ENCODE data around the gene GZF1. TPM values are rescaled to one million over a fixed set of nuclear protein-coding genes. Genes with fewer than 3 reads are reported as not detected.

GZF1 gene
- total RNA-seq, 1 donor from 2014 or later, result 12.6 TPM

DNA sequence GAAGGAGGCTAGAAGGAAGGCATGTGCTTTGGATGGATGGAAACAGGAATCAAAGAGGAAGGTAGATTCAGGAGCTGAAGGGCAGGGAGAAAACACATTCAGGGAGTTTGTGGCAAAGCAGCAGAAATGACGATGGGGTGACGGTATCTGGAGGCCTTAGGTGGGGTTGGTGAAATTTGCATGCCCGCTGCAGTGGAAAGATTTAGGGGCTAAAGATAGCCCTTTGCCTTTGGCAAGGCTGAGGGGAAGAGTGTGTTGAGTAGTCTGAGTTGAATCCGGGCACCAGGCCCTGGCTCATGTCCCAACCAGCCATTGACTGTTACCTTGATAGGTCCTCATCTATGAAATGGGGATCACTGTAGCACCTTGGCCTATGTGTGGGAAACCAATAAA is 1.3 kb downstream of the GZF1 start:
- Mint-ChIP-seq H3K4me1 (ENCODE audit: low read depth) (peaks cover 65% of the 10 kb centered on the region), H3K9me3 (no peaks in the 10 kb centered on the region), H3K4me3 (peak overlapping the region; percentile 96), H3K36me3 (ENCODE audit: low read depth) (peaks cover 34% of the 10 kb centered on the region), H3K27me3 (ENCODE audit: insufficient read depth) (peaks cover 1% of the 10 kb centered on the region), H3K27ac (peak overlapping the region; percentile 15)
- intact Hi-C loops (cut with micrococcal nuclease), result loop anchor here (2.0 to 5.0 kb wide), 2 partner anchors 46 to 1629 kb away; partner anchors contain the start of gene APMAP
- DNase-seq (ENCODE audit: low spot score), result no peak

DNA sequence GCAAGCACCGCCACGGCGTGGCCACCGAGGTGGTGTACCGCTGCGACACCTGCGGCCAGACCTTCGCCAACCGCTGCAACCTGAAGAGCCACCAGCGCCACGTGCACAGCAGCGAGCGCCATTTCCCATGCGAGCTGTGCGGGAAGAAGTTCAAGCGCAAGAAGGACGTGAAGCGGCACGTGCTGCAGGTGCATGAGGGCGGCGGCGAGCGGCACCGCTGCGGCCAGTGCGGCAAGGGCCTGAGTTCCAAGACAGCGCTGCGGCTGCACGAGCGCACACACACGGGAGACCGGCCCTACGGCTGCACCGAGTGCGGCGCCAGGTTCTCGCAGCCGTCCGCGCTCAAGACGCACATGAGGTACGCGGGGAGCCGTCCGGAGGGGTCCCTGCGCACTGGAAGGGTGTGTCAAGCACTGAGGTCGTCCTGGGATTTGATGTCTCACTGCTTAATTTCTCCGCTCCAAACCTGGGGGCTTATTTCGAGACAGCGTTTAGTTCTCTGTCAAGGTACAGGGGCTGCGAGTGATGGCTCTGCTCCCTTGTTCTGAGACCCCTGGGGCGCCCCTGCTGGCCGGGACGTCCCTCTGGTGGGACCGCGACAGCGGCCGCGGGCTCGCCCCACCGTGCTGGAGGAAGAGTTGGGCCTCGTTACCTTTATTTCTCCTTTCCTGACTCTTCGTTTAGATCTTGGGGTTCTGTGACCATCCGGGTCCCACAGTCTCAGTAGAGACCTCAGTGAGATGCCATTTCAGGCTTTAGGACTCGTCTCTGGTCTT is 3.6 kb downstream of the GZF1 start:
- DNase-seq (ENCODE audit: low spot score), result no peak
- Mint-ChIP-seq H3K4me3 (peak overlapping the region; percentile 33), H3K9me3 (no peaks in the 10 kb centered on the region), H3K36me3 (ENCODE audit: low read depth) (peaks cover 44% of the 10 kb centered on the region), H3K4me1 (ENCODE audit: low read depth) (peaks cover 55% of the 10 kb centered on the region), H3K27me3 (ENCODE audit: insufficient read depth) (peaks cover 1% of the 10 kb centered on the region), H3K27ac (peak overlapping the region; percentile 82)
- intact Hi-C loops (cut with micrococcal nuclease), result loop anchor here (1.0 to 2.0 kb wide), 2 partner anchors 17 to 34 kb away; no protein-coding TSS in a partner anchor

DNA sequence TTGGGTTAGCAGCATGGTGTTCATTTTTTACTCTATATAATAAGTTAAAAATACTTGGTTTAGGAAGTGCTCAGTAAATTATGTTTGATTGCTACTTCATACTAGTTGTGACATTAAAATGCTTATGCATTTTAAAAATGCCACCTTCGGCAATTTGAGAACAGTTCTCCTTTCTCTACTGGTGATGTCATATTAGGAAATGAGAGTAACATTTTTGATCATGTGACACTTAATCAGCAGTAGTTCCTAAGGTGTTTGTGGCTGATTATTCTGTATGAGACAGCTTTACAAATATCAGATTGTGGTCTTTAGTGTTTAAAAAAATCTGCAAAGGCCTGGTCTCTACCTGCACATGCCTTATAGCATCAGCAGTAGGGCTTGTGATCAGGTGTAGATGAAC is 4.4 kb downstream of the GZF1 start:
- Mint-ChIP-seq H3K36me3 (ENCODE audit: low read depth) (peaks cover 50% of the 10 kb centered on the region), H3K4me1 (ENCODE audit: low read depth) (peaks cover 48% of the 10 kb centered on the region), H3K27me3 (ENCODE audit: insufficient read depth) (peaks cover 1% of the 10 kb centered on the region), H3K9me3 (no peaks in the 10 kb centered on the region), H3K27ac (peak overlapping the region; percentile 74), H3K4me3 (peak overlapping the region; percentile 32)
- intact Hi-C loops (cut with micrococcal nuclease), result loop anchor here (1.0 to 2.0 kb wide), 2 partner anchors 16 to 33 kb away; no protein-coding TSS in a partner anchor
- no peak for DNase-seq (ENCODE audit: low spot score)

DNA sequence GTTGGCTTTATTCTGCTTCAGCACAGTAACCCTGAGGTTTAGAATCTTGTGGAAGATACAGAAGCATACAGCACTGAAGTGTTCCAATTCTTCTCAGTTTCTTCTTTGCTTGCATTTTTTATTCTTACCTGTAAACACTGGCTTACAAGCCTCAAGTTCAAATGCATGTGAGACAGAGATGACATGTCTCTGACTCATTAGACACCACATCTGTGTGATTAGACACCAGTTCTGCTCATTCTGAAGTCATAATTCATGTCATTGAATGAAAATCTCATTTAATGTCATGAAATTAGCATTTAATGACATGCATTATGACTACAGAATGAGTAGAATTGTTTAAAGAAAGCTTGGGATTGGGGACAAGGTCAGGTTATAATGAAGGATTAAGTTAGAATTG is 5.8 kb downstream of the GZF1 start:
- Mint-ChIP-seq H3K4me3 (no peak overlapping the region), H3K36me3 (ENCODE audit: low read depth) (peaks cover 58% of the 10 kb centered on the region), H3K9me3 (no peaks in the 10 kb centered on the region), H3K27ac (no peak overlapping the region), H3K4me1 (ENCODE audit: low read depth) (peaks cover 48% of the 10 kb centered on the region), H3K27me3 (ENCODE audit: insufficient read depth) (no peaks in the 10 kb centered on the region)
- intact Hi-C loops (cut with micrococcal nuclease), result loop anchor here (2.0 kb wide), 1 partner anchor 15 kb away; no protein-coding TSS in a partner anchor
- no peak for DNase-seq (ENCODE audit: low spot score)

DNA sequence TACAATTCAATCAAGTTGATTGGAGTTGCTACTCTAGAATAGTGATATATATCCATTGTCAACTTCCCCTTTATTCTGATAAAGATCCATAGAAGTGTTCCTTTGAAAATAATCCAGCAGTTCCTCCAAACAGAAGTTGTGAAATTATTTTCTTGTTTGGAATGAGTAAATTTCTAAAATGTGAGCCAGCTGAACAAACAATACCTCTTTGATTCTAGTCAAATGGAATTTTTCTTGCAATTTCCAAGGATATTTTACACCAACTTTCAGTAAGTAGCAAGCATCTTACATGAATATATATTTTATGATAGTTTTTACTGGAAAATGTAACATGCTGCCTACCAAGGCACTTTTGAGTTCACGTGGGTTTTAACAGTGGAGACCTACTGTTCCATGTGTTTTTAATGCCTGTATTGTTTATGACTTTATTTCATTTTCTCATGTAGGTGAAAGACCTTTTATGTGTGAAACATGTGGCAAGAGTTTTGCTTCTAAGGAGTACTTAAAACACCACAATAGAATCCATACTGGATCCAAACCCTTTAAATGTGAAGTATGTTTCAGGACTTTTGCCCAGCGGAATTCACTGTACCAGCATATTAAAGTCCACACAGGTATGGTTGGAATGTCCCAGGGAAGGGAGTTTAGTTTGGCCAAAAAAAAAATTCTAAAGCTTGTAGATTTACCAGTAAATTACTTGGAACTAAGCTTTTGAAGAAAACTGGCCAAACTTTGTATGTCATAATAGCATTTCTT is 6.5 kb downstream of the GZF1 start:
- H3K4me1 Mint-ChIP-seq (ENCODE audit: low read depth), result peaks cover 41% of the 10 kb centered on the region
- intact Hi-C loops (cut with micrococcal nuclease), result no loop called here
- no peak for DNase-seq (ENCODE audit: low spot score)
- H3K27ac Mint-ChIP-seq, result no peak overlapping the region
- H3K36me3 Mint-ChIP-seq (ENCODE audit: low read depth), result peaks cover 54% of the 10 kb centered on the region
- no peaks in the 10 kb centered on the region for H3K9me3 Mint-ChIP-seq
- H3K27me3 Mint-ChIP-seq (ENCODE audit: insufficient read depth), result no peaks in the 10 kb centered on the region
- H3K4me3 Mint-ChIP-seq, result no peak overlapping the region

DNA sequence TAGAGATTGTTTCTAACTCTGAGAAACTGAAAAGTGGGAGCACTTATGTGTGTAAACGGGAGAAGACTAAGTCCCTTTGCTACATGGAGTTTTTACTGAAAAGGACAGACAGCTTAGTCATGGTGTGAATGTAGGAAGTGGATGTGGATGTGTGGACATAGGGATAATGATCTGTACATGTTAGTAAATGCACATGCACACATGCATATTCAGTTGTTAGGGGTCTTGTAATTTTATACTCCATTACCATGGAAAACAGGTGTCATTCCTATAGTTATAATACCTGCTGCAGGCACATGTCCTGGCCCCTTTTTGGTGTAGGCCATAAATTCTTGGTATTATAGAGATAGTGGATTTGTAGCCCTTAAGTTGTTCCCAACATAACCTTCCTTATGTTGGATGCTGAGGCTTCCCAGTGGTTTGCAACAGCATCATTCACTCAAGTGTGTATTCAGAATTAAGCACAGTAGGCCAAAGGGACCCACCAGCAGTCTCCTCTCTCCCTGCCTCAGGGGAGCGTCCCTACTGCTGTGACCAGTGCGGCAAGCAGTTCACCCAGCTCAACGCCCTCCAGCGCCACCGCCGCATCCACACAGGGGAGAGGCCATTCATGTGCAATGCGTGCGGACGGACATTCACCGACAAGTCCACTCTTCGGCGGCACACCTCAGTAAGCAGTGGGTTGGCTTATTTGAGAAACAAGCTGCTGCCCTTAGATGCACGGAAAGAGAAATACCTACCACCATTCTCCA is 7.3 kb downstream of the GZF1 start:
- H3K9me3 Mint-ChIP-seq, result no peaks in the 10 kb centered on the region
- intact Hi-C loops (cut with micrococcal nuclease), result no loop called here
- peaks cover 35% of the 10 kb centered on the region for H3K4me1 Mint-ChIP-seq (ENCODE audit: low read depth)
- no peak overlapping the region for H3K27ac Mint-ChIP-seq
- no peaks in the 10 kb centered on the region for H3K27me3 Mint-ChIP-seq (ENCODE audit: insufficient read depth)
- H3K36me3 Mint-ChIP-seq (ENCODE audit: low read depth), result peaks cover 55% of the 10 kb centered on the region
- H3K4me3 Mint-ChIP-seq, result no peak overlapping the region
- DNase-seq (ENCODE audit: low spot score), result no peak

DNA sequence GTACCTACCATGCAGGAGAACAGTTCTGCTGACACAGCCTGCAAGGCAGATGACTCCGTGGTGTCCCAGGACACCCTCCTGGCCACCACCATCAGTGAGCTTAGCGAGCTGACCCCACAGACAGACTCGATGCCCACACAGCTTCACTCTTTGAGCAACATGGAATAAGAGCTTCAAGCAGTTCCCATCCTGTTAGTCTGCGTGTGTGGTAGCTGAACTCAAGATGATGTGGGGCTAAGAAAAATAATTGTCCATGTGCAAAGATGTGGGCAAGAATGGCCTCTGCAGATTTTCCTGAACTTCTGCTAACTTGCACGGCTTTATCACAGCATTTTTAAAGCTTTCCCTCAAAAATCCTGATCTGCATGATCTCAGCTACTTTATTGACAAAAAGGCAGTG is 8.3 kb downstream of the GZF1 start:
- H3K27me3 Mint-ChIP-seq (ENCODE audit: insufficient read depth), result no peaks in the 10 kb centered on the region
- H3K36me3 Mint-ChIP-seq (ENCODE audit: low read depth), result peaks cover 46% of the 10 kb centered on the region
- no peak overlapping the region for H3K27ac Mint-ChIP-seq
- no peak for DNase-seq (ENCODE audit: low spot score)
- intact Hi-C loops (cut with micrococcal nuclease), result no loop called here
- no peaks in the 10 kb centered on the region for H3K9me3 Mint-ChIP-seq
- peaks cover 25% of the 10 kb centered on the region for H3K4me1 Mint-ChIP-seq (ENCODE audit: low read depth)
- H3K4me3 Mint-ChIP-seq, result no peak overlapping the region

DNA sequence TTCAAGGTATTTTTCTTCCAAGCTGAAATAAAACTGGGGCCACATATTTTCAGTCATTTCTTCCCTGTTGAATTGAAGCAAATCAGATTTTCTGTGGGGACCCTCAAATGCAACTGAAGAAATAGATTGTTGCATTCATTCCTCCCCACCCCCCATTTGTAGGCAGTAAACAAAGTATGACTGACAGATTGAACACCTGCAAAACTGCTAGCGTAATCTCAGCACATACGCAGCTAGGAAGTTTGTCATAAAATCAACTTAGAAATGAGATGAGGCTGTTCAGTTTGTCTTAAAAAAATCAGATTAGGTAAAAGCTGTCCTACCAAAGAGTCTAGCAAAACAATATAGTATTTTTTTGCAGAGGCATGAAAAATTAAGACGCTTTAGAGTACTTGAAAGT is 8.9 kb downstream of the GZF1 start:
- DNase-seq (ENCODE audit: low spot score), result no peak
- Mint-ChIP-seq H3K4me1 (ENCODE audit: low read depth) (peaks cover 29% of the 10 kb centered on the region), H3K36me3 (ENCODE audit: low read depth) (peaks cover 52% of the 10 kb centered on the region), H3K27me3 (ENCODE audit: insufficient read depth) (no peaks in the 10 kb centered on the region), H3K4me3 (no peak overlapping the region), H3K27ac (no peak overlapping the region), H3K9me3 (no peaks in the 10 kb centered on the region)
- intact Hi-C loops (cut with micrococcal nuclease), result no loop called here

DNA sequence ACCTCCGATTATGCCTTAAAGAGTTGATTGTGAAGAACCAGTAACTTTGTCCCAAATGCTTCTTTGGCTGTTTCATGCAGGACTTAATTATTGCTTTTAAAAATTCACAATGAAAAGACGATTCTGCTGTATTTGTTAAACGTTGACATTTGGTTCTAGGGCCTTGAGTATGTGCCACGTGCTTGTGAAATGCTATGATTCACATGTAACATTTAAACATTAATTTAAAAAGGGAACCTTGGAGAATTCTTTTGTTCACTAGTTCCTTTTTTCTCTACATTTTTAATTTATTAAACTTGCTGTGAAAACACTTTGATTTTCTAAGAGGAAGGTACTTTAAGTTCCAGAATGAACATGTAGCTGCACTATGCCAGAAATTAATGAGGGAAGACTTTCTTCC is 9.5 kb downstream of the GZF1 start:
- Mint-ChIP-seq H3K4me3 (no peak overlapping the region), H3K27ac (no peak overlapping the region), H3K9me3 (no peaks in the 10 kb centered on the region), H3K36me3 (ENCODE audit: low read depth) (peaks cover 52% of the 10 kb centered on the region), H3K27me3 (ENCODE audit: insufficient read depth) (no peaks in the 10 kb centered on the region), H3K4me1 (ENCODE audit: low read depth) (peaks cover 29% of the 10 kb centered on the region)
- intact Hi-C loops (cut with micrococcal nuclease), result no loop called here
- DNase-seq (ENCODE audit: low spot score), result no peak

DNA sequence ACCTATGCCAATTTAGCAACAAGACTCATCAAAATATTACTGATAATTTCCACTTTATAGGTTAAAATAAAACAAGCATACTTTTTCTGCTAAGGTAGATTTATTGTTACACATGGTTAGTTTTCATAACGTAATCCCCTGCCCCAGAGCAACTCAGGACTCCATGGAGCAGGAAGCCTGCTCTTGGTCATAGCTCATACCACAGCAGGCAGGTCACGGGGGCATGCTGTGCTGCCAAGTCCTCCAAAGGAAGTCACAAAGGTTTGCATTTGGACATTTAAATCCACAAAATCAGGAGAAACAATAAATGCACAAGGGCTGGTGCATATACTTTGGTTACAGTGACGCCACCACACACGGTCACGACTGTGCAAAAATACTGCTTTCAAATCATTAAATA is 12.5 kb downstream of the GZF1 start:
- intact Hi-C loops (cut with micrococcal nuclease), result no loop called here

DNA sequence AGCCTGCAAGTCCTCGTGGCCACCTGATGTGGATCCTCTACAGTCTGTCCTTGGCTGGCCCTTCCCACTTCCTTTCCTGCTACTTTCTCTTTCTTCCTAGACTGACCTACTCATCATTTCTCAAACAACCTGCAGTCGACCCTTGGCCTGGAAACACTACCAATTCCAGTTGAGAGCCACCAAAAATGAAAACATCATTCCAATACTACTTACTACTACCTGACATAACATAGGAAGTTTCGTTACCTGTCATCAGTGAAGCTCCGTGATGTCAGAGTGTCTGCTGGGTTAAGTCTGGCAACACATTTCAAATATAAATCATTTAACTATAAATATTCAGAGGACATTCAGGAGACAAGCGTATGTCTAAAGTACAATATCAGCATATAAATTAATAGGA is 13.8 kb downstream of the GZF1 start:
- peaks cover 18% of the 10 kb centered on the region for H3K4me1 Mint-ChIP-seq (ENCODE audit: low read depth)
- DNase-seq (ENCODE audit: low spot score), result no peak
- H3K9me3 Mint-ChIP-seq, result no peaks in the 10 kb centered on the region
- intact Hi-C loops (cut with micrococcal nuclease), result no loop called here
- H3K27me3 Mint-ChIP-seq (ENCODE audit: insufficient read depth), result no peaks in the 10 kb centered on the region
- no peak overlapping the region for H3K27ac Mint-ChIP-seq
- no peak overlapping the region for H3K4me3 Mint-ChIP-seq
- H3K36me3 Mint-ChIP-seq (ENCODE audit: low read depth), result peaks cover 45% of the 10 kb centered on the region

More for the DNA sequence above, 12.5 kb downstream of the GZF1 start:
- peaks cover 48% of the 10 kb centered on the region for H3K36me3 Mint-ChIP-seq (ENCODE audit: low read depth)
- H3K9me3 Mint-ChIP-seq, result no peaks in the 10 kb centered on the region
- no peak overlapping the region for H3K4me3 Mint-ChIP-seq
- no peak overlapping the region for H3K27ac Mint-ChIP-seq
- H3K4me1 Mint-ChIP-seq (ENCODE audit: low read depth), result peaks cover 18% of the 10 kb centered on the region
- DNase-seq (ENCODE audit: low spot score), result no peak
- no peaks in the 10 kb centered on the region for H3K27me3 Mint-ChIP-seq (ENCODE audit: insufficient read depth)

DNA sequence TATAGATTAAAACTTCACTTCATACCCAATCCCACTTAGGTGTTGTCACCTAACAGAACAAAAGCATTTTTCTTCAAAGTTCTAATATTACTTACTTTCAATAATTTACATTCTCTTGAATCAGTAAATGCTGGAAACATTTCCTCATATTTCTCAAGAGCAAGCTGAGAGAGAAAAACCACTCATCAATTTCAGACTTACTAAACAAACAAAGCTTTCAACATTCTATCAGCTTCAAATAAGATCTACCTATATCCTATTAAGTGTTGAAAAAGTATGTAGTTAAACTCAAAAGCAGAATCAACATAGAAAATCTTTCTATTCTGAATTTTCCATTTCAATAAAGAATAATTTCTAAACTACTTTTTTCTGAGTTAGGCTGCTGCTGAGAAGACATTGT is 17.8 kb downstream of the GZF1 start:
- DNase-seq (ENCODE audit: low spot score), result no peak
- Mint-ChIP-seq H3K36me3 (ENCODE audit: low read depth) (peaks cover 53% of the 10 kb centered on the region), H3K27me3 (ENCODE audit: insufficient read depth) (no peaks in the 10 kb centered on the region), H3K4me1 (ENCODE audit: low read depth) (peaks cover 33% of the 10 kb centered on the region), H3K4me3 (no peak overlapping the region), H3K9me3 (no peaks in the 10 kb centered on the region), H3K27ac (no peak overlapping the region)
- intact Hi-C loops (cut with micrococcal nuclease), result no loop called here
